Hepatocyte (in vitro differentiated cells): ENCODE results near the gene UNC13A. TPM values are rescaled to one million over a fixed set of nuclear protein-coding genes. Genes with fewer than 3 reads are reported as not detected.
A peak's percentile ranks its signal among the peaks of the same experiment; 100 is the strongest.

Experiments
- DNase-seq: peaks from one replicate; pipeline ENCODE4 v3.0.0-alpha.2; 2016; ENCODE audit warnings: low spot score
- H2AFZ ChIP-seq: fragments of 200-600 bp; sonication (generic); 2 replicates; pipeline ENCODE4 v1.6.0; 2016; ENCODE audit warnings: antibody characterized with exemption, mild to moderate bottlenecking
- H3K27ac ChIP-seq: fragments of 200-600 bp; sonication (generic); 2 replicates; pipeline ENCODE4 v1.5.1; 2016; ENCODE audit warnings: mild to moderate bottlenecking
- H3K27me3 ChIP-seq: fragments of 200-600 bp; sonication (generic); 2 replicates; pipeline ENCODE4 v1.6.1; 2016
- H3K36me3 ChIP-seq: fragments of 200-600 bp; sonication (generic); replicated peaks from 2 replicates; pipeline ENCODE4 v1.5.1; 2016; ENCODE audit warnings: low read depth; ENCODE audit not compliant: insufficient read depth
- H3K4me1 ChIP-seq: fragments of 200-600 bp; sonication (generic); 2 replicates; pipeline ENCODE4 v1.5.1; 2016; ENCODE audit warnings: mild to moderate bottlenecking, moderate library complexity; ENCODE audit not compliant: insufficient read depth
- H3K4me2 ChIP-seq: fragments of 200-600 bp; sonication (generic); 2 replicates; pipeline ENCODE4 v1.6.0; 2016
- H3K4me3 ChIP-seq: fragments of 200-600 bp; sonication (generic); 2 replicates; pipeline ENCODE4 v1.5.1; 2016; ENCODE audit warnings: mild to moderate bottlenecking
- H3K79me2 ChIP-seq: fragments of 200-600 bp; sonication (generic); 2 replicates; pipeline ENCODE4 v1.6.0; 2017; ENCODE audit warnings: mild to moderate bottlenecking
- H3K9me2 ChIP-seq: fragments of 200-600 bp; sonication (generic); replicated peaks from 2 replicates; pipeline ENCODE4 v1.6.0; 2017; ENCODE audit warnings: mild to moderate bottlenecking; ENCODE audit not compliant: insufficient read depth
- H3K9me3 ChIP-seq: fragments of 200-600 bp; sonication (generic); 2 replicates; pipeline ENCODE4 v1.5.1; 2016; ENCODE audit warnings: low read depth, mild to moderate bottlenecking
- H4K20me1 ChIP-seq: fragments of 200-600 bp; sonication (generic); 2 replicates; pipeline ENCODE4 v1.6.0; 2016; ENCODE audit warnings: mild to moderate bottlenecking; ENCODE audit not compliant: insufficient read depth, poor library complexity, severe bottlenecking
- EZH2 ChIP-seq: fragments of 200-600 bp; sonication (generic); IDR thresholded peaks from 2 replicates; pipeline ENCODE4 v1.6.1; 2016; ENCODE audit warnings: antibody characterized with exemption, mild to moderate bottlenecking, borderline replicate concordance
- EZH2phosphoT487 ChIP-seq: fragments of 200-600 bp; sonication (generic); IDR thresholded peaks from one replicate; pipeline ENCODE4 v1.6.1; 2018; ENCODE audit warnings: antibody characterized with exemption, mild to moderate bottlenecking, low read depth, moderate library complexity; ENCODE audit not compliant: unreplicated experiment, severe bottlenecking
- WGBS: methylation state at CpG from one replicate; pipeline ENCODE4 v1.1.6; 2016; ENCODE audit warnings: low lambda C conversion rate; ENCODE audit errors: missing lambda C conversion rate; 5-methylcytosine and 5-hydroxymethylcytosine counted together
- polyA plus RNA-seq: library from polyadenylated mRNA; unstranded; fragments of >200 nt; fragmentation: Nextera tagmentation; extraction: Ambion mirVana; gene quantifications from 2 replicates; pipeline ENCODE4 v1.2.1, GENCODE V29; 2016
- total RNA-seq: library from RNA; depleted of rRNA; stranded (reverse); fragments of >200 nt; gene quantifications from 2 replicates; pipeline ENCODE4 v1.2.3, GENCODE V29; 2014
- TF ChIP-seq, protein P1 (sequence below): fragments of 200-600 bp; sonication (generic); IDR thresholded peaks from 2 replicates; pipeline ENCODE4 v1.5.1; 2016; ENCODE audit warnings: antibody characterized with exemption, mild to moderate bottlenecking; ENCODE audit not compliant: poor library complexity

The UNC13A gene
- total and polyA plus RNA-seq, 2 experiments from 2014 or later = 0.10 TPM; not detected in 1

DNA sequence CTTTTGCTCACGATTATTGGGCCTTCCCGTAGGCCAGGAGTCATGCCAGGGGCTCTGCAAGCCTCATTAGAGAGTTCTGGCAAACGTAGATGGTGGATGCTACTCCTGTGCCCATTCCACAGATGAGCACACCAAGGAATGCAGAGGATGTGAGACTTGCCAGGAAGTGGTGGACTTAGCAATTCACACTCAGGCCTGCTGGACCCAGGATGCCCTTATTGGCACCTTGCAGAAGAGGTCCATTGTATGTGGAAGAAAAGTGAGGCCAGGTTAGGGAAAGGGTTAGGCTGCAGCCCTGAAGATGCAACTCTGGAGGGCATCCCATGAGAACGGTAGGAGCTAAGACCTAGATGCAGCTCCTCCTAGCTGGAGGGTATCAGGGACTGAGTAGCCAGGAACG lies 5.9 kb downstream of the UNC13A start:
- no peak overlapping the region for H2AFZ ChIP-seq
- no peaks in the 10 kb centered on the region for H3K9me3 ChIP-seq
- H4K20me1 ChIP-seq = no peaks in the 10 kb centered on the region
- H3K4me3 ChIP-seq = no peak overlapping the region
- H3K36me3 ChIP-seq = no peaks in the 10 kb centered on the region
- no peak overlapping the region for H3K27ac ChIP-seq
- peaks cover 6% of the 10 kb centered on the region for H3K4me1 ChIP-seq
- WGBS = 82% methylated on average over 5 of the region's 5 CpGs
- no peaks in the 10 kb centered on the region for H3K9me2 ChIP-seq
- H3K4me2 ChIP-seq = no peak overlapping the region
- peaks cover 63% of the 10 kb centered on the region for H3K27me3 ChIP-seq
- DNase-seq = no peak
- TF ChIP-seq, protein P1, sequence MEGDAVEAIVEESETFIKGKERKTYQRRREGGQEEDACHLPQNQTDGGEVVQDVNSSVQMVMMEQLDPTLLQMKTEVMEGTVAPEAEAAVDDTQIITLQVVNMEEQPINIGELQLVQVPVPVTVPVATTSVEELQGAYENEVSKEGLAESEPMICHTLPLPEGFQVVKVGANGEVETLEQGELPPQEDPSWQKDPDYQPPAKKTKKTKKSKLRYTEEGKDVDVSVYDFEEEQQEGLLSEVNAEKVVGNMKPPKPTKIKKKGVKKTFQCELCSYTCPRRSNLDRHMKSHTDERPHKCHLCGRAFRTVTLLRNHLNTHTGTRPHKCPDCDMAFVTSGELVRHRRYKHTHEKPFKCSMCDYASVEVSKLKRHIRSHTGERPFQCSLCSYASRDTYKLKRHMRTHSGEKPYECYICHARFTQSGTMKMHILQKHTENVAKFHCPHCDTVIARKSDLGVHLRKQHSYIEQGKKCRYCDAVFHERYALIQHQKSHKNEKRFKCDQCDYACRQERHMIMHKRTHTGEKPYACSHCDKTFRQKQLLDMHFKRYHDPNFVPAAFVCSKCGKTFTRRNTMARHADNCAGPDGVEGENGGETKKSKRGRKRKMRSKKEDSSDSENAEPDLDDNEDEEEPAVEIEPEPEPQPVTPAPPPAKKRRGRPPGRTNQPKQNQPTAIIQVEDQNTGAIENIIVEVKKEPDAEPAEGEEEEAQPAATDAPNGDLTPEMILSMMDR = no peak
- TF ChIP-seq EZH2phosphoT487 = no peak
- no peak for TF ChIP-seq EZH2
- no peaks in the 10 kb centered on the region for H3K79me2 ChIP-seq

DNA sequence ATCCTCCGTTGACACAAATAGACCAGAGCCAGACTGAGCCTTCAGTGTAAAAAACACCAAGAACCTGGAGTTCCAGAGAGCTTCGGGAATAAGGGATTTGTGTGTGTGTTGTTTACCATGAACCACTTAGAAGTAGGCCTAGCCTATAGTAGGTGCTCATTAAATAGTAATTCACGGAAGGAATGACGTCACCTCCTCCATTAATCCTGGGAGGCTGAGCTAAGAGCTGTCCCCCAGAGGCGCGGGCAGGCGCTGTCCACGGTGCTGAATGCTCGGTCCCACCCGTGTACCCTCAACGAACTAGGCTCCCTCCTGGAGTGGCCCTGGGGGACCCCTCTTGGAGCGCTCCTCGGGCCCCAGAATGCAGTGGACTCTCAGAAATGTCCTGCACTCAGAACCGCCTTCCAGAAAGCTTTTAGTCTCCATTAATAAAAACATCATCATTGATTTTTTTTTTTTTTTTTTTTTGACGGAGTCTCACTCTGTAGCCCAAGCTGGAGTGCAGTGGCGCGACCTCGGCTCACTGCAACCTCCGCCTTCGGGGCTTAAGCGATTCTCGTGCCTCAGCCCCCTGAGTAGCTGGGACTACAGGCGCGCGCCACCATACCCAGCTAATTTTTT lies 6.5 kb downstream of the UNC13A start:
- Histone ChIP-seq H3K4me3 (no peak overlapping the region), H3K27ac (no peak overlapping the region), H3K9me3 (no peaks in the 10 kb centered on the region), H3K36me3 (no peaks in the 10 kb centered on the region), H4K20me1 (no peaks in the 10 kb centered on the region), H3K79me2 (no peaks in the 10 kb centered on the region), H3K4me1 (peaks cover 3% of the 10 kb centered on the region), H3K27me3 (peaks cover 56% of the 10 kb centered on the region), H2AFZ (no peak overlapping the region), H3K4me2 (no peak overlapping the region), H3K9me2 (no peaks in the 10 kb centered on the region)
- TF ChIP-seq, protein P1 = no peak
- no peak for TF ChIP-seq EZH2
- TF ChIP-seq EZH2phosphoT487 = no peak
- WGBS = 58% methylated on average over 22 of the region's 25 CpGs
- DNase-seq = peak; percentile 77

DNA sequence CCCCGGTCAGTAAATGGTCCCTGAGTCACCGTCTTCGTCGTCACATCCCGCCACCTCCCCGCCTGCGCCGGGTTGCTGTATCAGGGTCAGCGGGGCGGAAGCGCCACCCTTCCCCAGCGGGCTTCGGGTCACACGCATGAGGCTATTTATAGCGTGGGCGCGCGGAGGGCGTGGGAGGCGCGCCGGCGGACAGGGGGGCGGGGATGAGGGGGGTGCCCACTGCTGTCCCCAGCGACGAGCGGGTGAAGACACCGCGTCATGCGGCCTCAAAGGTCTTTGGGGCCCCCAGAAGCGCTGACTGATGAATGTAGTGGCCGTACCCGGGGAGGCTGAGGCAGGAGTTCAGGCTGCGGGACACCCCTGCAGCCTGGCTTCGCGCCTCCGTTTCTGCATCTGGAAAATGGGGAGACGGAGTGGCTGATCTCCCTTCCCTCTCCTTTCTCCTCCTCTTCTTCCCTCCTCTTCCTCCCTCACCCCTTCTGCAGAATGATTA lies 7.9 kb downstream of the UNC13A start:
- Histone ChIP-seq H3K4me3 (no peak overlapping the region), H3K27ac (no peak overlapping the region), H3K4me2 (peak overlapping the region; percentile 70), H4K20me1 (no peaks in the 10 kb centered on the region), H3K36me3 (no peaks in the 10 kb centered on the region), H3K79me2 (no peaks in the 10 kb centered on the region), H3K27me3 (peaks cover 46% of the 10 kb centered on the region), H3K9me2 (no peaks in the 10 kb centered on the region), H3K9me3 (no peaks in the 10 kb centered on the region), H2AFZ (no peak overlapping the region), H3K4me1 (no peaks in the 10 kb centered on the region)
- DNase-seq = peak; percentile 86
- TF ChIP-seq EZH2 = no peak
- no peak for TF ChIP-seq EZH2phosphoT487
- TF ChIP-seq, protein P1 = no peak
- WGBS = 20% methylated on average over 9 of the region's 38 CpGs
